ENCODE measurements around the gene PTTG1IP.

Gene PTTG1IP

DNA sequence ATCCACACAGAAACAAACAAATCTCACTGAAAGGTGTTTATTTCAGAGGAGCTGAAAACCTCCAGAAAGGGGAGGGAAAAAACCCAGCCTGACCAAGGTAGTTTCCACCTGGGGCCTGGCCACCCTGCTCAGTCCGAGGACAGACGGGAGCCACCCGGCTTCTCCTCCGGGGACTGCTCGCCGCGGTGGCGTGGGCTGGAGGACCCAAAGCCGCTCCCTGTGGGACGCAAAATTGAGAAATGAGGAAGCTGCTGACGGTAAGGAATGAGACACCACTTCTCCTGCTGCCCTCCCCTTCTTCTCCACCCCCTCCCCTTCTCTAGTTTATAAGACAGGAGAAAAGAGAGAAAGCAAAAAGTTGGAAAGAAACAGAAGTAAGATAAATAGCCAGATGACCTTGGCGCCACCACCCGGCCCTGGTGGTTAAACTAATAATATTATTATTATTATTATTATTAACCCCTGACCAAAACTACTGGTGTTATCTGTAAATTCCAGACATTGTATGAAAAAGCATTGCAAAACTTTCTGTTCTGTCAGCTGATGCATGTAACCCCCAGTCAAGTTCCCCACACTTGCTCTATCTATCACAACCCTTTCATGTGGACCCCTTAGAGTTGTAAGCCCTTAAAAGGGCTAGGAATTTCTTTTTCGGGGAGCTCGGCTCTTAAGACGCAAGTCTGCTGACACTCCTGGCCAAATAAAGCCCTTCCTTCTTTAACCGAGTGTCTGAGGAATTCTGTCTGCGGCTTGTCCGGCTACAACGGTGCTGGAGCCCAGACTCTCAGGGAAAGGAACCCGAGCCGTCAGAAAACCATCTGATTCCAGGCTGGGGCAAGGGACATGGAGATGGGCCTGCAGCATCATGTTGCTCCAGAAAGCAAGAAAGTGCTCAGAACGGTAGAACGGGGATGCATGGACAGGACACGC is 34.7 kb upstream of the PTTG1IP start:
- no peak for TF ChIP-seq ZFX (IDR thresholded peaks at IDR 0.05; ENCODE audit: borderline replicate concordance)
- TF ChIP-seq, protein P1, sequence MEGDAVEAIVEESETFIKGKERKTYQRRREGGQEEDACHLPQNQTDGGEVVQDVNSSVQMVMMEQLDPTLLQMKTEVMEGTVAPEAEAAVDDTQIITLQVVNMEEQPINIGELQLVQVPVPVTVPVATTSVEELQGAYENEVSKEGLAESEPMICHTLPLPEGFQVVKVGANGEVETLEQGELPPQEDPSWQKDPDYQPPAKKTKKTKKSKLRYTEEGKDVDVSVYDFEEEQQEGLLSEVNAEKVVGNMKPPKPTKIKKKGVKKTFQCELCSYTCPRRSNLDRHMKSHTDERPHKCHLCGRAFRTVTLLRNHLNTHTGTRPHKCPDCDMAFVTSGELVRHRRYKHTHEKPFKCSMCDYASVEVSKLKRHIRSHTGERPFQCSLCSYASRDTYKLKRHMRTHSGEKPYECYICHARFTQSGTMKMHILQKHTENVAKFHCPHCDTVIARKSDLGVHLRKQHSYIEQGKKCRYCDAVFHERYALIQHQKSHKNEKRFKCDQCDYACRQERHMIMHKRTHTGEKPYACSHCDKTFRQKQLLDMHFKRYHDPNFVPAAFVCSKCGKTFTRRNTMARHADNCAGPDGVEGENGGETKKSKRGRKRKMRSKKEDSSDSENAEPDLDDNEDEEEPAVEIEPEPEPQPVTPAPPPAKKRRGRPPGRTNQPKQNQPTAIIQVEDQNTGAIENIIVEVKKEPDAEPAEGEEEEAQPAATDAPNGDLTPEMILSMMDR (IDR thresholded peaks at IDR 0.05): no peak
- no peak overlapping the region for H3K27ac ChIP-seq

DNA sequence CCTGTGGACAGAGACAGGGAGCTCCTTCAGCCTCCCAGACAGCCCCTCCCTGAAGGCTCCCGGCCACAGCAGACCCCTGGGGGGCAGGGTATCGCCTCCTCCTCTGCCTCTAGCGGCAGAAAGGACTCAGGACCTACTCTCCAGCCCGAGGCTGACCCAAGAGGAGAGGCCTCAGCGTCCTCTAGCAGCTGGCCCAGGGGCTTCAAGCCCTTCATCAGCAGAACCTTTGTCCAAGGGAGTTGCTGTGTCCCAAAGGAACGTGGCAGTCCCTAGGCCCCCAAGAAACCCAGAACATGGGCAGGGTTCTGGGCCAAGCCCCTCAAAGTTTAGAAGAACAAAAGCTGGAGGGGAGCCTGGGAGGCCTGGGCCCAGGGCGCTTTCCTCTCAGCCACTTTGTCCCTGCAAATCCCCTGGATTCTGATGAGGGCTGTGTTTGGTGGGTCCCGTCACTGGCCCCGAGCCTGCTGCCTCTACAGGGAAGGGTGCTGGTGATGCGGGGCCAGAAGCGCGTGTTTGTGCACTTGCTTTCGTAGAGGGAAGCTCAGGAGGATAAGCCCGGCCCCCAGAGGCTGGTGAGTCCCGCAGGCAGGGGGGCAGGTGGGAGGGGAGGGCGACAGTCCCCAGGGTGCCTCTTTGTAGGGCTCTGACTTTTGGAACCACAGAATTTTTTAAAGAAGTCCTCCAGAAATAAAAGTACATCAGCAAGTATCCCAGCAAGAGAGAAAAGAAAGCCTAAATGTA is 33.9 kb upstream of the PTTG1IP start:
- H3K27ac ChIP-seq: no peak overlapping the region
- TF ChIP-seq ZFX (IDR thresholded peaks at IDR 0.05; ENCODE audit: borderline replicate concordance): no peak
- TF ChIP-seq, protein P1 (IDR thresholded peaks at IDR 0.05): no peak

DNA sequence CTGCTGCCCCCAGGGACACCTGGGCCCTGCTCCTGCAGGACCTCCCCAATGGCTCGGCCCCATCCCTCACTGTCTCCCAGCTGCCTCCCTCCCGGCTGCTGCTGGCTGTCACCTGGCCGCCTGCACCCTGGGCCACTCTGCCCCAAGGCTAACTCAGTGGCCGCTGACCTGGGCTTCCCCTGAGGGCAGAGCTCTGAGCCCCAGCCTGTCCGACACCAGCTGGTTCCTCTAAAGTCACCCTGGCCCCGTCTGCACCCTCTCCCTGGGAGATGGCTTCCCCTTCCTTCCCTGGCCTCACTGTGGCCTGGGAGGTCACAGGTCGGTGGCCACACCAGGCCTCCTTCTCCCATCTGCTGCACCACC is 32.2 kb upstream of the PTTG1IP start:
- TF ChIP-seq ZFX (IDR thresholded peaks at IDR 0.05; ENCODE audit: borderline replicate concordance): no peak
- TF ChIP-seq, protein P1 (IDR thresholded peaks at IDR 0.05): no peak
- H3K27ac ChIP-seq: no peak overlapping the region

DNA sequence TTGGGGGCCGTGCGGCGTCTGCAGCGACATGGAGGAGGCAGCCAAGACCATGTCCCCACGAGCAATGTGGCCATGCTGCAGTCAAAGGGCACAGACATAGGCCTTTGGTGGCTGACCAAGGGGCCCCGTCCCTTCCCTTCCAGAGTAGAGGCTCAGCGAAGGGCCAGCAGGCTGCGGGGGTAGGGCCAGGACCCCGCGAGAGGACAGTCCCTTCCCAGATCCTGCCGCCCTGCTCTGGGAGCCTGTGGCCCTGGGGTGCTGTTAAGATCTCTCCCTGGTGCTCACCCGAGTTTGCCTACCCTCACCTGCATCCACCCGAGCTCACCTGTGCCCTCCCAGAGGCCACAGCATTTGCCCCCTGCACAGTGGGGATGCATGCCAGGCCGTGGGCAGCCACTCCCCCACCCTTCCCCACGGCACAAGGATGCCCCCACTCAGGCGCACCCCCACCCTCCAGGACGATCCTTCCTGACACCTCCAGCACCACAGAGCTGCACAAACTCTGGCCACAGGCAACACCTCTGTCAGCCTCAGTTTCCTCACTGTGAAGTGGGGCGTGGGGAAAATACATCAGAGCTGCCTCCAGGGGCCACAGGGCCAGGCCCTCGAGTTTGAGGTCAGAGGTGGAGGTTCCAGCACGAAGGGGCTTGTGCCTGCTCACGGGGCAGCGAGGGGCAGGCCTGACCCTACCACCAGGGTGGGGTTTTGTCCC is 31.7 kb upstream of the PTTG1IP start:
- no peak overlapping the region for H3K27ac ChIP-seq
- TF ChIP-seq, protein P1 (IDR thresholded peaks at IDR 0.05): no peak
- TF ChIP-seq ZFX (IDR thresholded peaks at IDR 0.05; ENCODE audit: borderline replicate concordance): no peak

DNA sequence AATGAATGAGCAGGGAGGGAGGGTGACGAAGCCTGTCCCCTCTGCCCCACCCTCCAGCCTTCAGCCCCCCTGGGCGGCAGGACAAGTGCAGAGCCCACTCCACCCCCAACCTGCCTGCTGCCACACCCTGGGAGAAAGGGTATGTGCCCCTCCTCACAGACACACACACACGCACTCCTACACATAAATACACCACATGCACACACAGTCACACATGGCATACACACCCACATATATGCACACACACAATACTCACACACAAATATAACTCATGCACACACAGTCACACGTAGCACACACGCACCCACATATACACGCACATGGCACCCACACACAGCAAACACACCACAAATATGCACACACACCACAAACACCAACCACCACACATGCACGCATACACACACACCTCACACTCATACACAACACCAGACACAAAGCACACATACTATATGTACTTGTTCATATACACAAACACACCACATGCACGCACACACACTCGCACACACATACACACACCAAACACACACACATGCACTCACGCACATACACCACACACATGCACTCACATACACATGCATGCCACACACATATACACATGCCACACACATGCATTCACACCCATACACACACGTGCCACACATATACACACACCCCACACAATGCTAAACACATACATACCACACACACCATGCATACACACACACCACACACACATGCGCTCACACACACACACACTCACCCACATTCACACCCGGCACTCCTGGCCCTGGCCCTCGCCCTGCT is 30.8 kb upstream of the PTTG1IP start:
- TF ChIP-seq, protein P1 (IDR thresholded peaks at IDR 0.05): no peak
- TF ChIP-seq ZFX (IDR thresholded peaks at IDR 0.05; ENCODE audit: borderline replicate concordance): no peak
- H3K27ac ChIP-seq: no peak overlapping the region

DNA sequence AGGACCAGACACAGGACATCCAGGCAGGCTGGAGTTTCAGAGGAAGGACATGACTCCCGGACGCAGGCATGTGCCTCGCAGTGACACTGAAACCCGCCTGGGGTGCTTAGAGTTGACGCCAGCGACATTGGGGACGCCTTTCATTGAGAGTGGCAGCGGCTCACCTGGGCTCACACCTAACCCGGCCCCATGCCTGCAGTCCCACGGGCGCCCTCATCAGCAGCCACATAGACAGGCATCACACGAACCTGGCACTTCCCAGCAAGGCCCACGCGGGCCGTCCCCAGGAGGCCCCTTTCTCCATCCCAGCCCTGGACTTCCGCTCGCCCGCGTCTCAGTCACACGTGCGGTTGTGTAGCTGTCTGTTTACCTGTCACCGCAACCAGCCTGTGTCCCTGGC is 30.2 kb upstream of the PTTG1IP start:
- no peak for TF ChIP-seq ZFX (IDR thresholded peaks at IDR 0.05; ENCODE audit: borderline replicate concordance)
- TF ChIP-seq, protein P1 (IDR thresholded peaks at IDR 0.05): no peak
- H3K27ac ChIP-seq: no peak overlapping the region

Measured in 22Rv1 (cell line).